ENCODE data around the gene PKD2L2.

The PKD2L2 gene

DNA sequence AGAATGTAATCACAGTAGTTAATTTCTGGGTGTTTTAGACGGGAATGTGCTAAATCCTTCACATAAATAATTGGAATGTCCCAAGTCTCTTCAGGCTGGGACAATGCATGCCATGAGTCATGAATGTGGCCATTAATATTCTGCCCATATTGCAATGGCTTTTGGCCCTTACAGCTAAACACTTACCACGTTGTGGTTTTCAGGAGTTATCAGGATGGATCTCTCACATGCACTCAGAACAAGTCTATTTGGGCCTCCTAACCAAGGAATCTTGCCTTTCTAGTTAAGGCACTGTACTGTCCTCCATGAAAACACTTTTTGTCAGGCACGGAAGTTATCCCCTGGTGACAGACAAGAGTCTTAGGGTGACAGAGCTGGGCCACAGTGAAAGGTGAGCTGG is 32.7 kb downstream of the PKD2L2 start:
- no peak overlapping the region for H3K4me3 ChIP-seq (replicated peaks; ENCODE audit: insufficient read depth, low read length)
- DNase-seq (ENCODE audit: low read depth in 1 of 2, low spot score in 1 of 2) = no peak
- H3K27ac ChIP-seq (replicated peaks) = no peak overlapping the region
- H3K27me3 ChIP-seq (ENCODE audit: insufficient read depth, poor library complexity, severe bottlenecking) = no peaks in the 10 kb centered on the region
- TF ChIP-seq SPI1 (IDR thresholded peaks at IDR 0.05; ENCODE audit: borderline replicate concordance, low read depth) (no peak), POLR2AphosphoS5 (IDR thresholded peaks at IDR 0.05; ENCODE audit: low read depth) (no peak), GABPA (IDR thresholded peaks at IDR 0.05; ENCODE audit: low read depth) (no peak)
- TF ChIP-seq, protein P1, sequence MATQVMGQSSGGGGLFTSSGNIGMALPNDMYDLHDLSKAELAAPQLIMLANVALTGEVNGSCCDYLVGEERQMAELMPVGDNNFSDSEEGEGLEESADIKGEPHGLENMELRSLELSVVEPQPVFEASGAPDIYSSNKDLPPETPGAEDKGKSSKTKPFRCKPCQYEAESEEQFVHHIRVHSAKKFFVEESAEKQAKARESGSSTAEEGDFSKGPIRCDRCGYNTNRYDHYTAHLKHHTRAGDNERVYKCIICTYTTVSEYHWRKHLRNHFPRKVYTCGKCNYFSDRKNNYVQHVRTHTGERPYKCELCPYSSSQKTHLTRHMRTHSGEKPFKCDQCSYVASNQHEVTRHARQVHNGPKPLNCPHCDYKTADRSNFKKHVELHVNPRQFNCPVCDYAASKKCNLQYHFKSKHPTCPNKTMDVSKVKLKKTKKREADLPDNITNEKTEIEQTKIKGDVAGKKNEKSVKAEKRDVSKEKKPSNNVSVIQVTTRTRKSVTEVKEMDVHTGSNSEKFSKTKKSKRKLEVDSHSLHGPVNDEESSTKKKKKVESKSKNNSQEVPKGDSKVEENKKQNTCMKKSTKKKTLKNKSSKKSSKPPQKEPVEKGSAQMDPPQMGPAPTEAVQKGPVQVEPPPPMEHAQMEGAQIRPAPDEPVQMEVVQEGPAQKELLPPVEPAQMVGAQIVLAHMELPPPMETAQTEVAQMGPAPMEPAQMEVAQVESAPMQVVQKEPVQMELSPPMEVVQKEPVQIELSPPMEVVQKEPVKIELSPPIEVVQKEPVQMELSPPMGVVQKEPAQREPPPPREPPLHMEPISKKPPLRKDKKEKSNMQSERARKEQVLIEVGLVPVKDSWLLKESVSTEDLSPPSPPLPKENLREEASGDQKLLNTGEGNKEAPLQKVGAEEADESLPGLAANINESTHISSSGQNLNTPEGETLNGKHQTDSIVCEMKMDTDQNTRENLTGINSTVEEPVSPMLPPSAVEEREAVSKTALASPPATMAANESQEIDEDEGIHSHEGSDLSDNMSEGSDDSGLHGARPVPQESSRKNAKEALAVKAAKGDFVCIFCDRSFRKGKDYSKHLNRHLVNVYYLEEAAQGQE (IDR thresholded peaks at IDR 0.05; ENCODE audit: insufficient replicate concordance, low read depth) = no peak
- TF ChIP-seq, protein P2, sequence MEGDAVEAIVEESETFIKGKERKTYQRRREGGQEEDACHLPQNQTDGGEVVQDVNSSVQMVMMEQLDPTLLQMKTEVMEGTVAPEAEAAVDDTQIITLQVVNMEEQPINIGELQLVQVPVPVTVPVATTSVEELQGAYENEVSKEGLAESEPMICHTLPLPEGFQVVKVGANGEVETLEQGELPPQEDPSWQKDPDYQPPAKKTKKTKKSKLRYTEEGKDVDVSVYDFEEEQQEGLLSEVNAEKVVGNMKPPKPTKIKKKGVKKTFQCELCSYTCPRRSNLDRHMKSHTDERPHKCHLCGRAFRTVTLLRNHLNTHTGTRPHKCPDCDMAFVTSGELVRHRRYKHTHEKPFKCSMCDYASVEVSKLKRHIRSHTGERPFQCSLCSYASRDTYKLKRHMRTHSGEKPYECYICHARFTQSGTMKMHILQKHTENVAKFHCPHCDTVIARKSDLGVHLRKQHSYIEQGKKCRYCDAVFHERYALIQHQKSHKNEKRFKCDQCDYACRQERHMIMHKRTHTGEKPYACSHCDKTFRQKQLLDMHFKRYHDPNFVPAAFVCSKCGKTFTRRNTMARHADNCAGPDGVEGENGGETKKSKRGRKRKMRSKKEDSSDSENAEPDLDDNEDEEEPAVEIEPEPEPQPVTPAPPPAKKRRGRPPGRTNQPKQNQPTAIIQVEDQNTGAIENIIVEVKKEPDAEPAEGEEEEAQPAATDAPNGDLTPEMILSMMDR (IDR thresholded peaks at IDR 0.05; ENCODE audit: insufficient read depth, low read length) = no peak

DNA sequence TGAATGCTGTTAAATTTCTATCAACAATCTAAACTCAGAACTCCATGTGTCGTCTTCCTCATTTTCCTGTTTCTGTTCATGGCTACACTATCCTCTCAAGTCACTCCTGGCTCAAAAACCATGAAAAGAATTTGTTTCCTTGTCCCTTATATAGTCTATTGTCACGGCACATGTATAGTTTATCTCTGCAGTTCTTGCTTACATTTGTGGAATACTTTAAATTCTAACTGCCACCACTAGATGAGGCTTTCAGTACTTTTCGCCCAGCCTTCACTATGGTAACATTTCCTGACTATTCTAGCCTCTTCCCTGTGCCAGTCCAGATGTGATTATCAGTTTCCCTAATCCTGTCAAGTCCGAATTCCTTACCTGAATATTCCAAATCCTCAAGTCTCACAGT is 34.6 kb downstream of the PKD2L2 start:
- Histone ChIP-seq H3K27me3 (ENCODE audit: insufficient read depth, poor library complexity, severe bottlenecking) (no peaks in the 10 kb centered on the region), H3K4me3 (replicated peaks; ENCODE audit: insufficient read depth, low read length) (no peak overlapping the region), H3K27ac (replicated peaks) (no peak overlapping the region)
- TF ChIP-seq SPI1 (IDR thresholded peaks at IDR 0.05; ENCODE audit: borderline replicate concordance, low read depth) (no peak), POLR2AphosphoS5 (IDR thresholded peaks at IDR 0.05; ENCODE audit: low read depth) (no peak), GABPA (IDR thresholded peaks at IDR 0.05; ENCODE audit: low read depth) (no peak)
- TF ChIP-seq, protein P1 (IDR thresholded peaks at IDR 0.05; ENCODE audit: insufficient replicate concordance, low read depth) = no peak
- TF ChIP-seq, protein P2 (IDR thresholded peaks at IDR 0.05; ENCODE audit: insufficient read depth, low read length) = no peak
- DNase-seq (ENCODE audit: low read depth in 1 of 2, low spot score in 1 of 2) = no peak

DNA sequence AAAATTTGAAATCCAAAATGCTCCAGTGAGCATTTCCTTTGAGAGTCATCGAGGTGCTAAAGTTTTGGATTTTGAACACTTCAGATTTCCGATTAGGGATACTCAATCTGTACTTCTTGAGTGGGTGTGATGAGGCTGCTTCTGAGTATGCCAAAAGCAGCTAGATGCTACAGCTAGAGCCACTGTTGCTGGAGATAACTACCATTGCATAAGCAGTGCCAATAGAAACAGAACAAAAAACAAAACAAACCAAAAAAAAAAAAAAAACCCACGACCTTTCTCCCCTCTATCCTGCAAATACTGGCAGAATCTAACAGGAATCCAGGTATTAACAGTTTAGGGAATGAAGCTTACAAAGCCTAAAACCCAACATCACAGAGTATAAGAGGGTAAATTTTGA is 43.5 kb downstream of the PKD2L2 start:
- Histone ChIP-seq H3K27me3 (ENCODE audit: insufficient read depth, poor library complexity, severe bottlenecking) (no peaks in the 10 kb centered on the region), H3K4me3 (replicated peaks; ENCODE audit: insufficient read depth, low read length) (no peak overlapping the region), H3K27ac (replicated peaks) (no peak overlapping the region)
- no peak for DNase-seq (ENCODE audit: low read depth in 1 of 2, low spot score in 1 of 2)
- TF ChIP-seq GABPA (IDR thresholded peaks at IDR 0.05; ENCODE audit: low read depth) = no peak
- TF ChIP-seq POLR2AphosphoS5 (IDR thresholded peaks at IDR 0.05; ENCODE audit: low read depth) = no peak

DNA sequence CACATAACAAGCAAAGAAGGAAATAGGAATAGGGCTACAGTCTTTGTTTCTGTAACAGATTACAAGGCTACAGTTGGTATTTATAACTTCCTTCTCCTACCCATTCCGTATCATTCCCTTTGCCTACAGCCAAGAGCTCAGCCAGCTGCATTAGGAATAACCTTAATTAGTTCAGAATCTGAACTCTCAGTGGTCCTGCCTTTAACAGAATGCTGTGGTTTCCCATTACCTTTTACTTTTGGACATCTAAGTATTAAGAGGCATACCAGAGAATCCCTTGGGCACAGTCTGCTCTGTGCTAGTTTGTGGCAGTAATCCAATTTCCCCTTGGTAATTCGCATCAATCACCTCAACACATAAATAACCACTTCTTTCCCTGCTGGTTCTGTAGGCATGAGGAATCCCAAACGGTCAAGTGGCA is 44.2 kb downstream of the PKD2L2 start:
- Histone ChIP-seq H3K27ac (replicated peaks) (no peak overlapping the region), H3K4me3 (replicated peaks; ENCODE audit: insufficient read depth, low read length) (no peak overlapping the region), H3K27me3 (ENCODE audit: insufficient read depth, poor library complexity, severe bottlenecking) (no peaks in the 10 kb centered on the region)
- DNase-seq (ENCODE audit: low read depth in 1 of 2, low spot score in 1 of 2) = no peak
- TF ChIP-seq, protein P1 (IDR thresholded peaks at IDR 0.05; ENCODE audit: insufficient replicate concordance, low read depth) = no peak
- TF ChIP-seq, protein P2 (IDR thresholded peaks at IDR 0.05; ENCODE audit: insufficient read depth, low read length) = no peak
- no peak for TF ChIP-seq POLR2AphosphoS5 (IDR thresholded peaks at IDR 0.05; ENCODE audit: low read depth)
- TF ChIP-seq SPI1 (IDR thresholded peaks at IDR 0.05; ENCODE audit: borderline replicate concordance, low read depth) = no peak

All from HL-60 (cell line).